KOPT-K1 (cell line): ENCODE data around the gene MCC.

Experiments used
- H3K27ac ChIP-seq: fragments of 200-600 bp; sonication (generic); 2 replicates; pipeline ENCODE4 v1.5.1; 2016; ENCODE audit warnings: antibody characterized with exemption, mild to moderate bottlenecking, low read depth, low read length; ENCODE audit not compliant: poor library complexity, severe bottlenecking
- H3K36me3 ChIP-seq: fragments of 200-600 bp; sonication (generic); 2 replicates; pipeline ENCODE4 v1.5.1; 2017; ENCODE audit warnings: antibody characterized with exemption, mild to moderate bottlenecking, low read length, moderate library complexity; ENCODE audit not compliant: insufficient read depth
- H3K9me3 ChIP-seq: fragments of 200-600 bp; sonication (generic); 2 replicates; pipeline ENCODE4 v1.5.1; 2017; ENCODE audit warnings: antibody characterized with exemption, low read length, mild to moderate bottlenecking; ENCODE audit not compliant: insufficient read depth, poor library complexity, severe bottlenecking

MCC gene

GRCh38 chr5:113508756-113509155, 20.5 kb upstream of the MCC start:
- Histone ChIP-seq H3K9me3 (no peaks in the 10 kb centered on the region), H3K36me3 (no peaks in the 10 kb centered on the region), H3K27ac (no peak overlapping the region)

GRCh38 chr5:113507601-113508000, 19.3 kb upstream of the MCC start:
- Histone ChIP-seq H3K36me3 (no peaks in the 10 kb centered on the region), H3K27ac (no peak overlapping the region), H3K9me3 (no peaks in the 10 kb centered on the region)

GRCh38 chr5:113505181-113505580, 16.9 kb upstream of the MCC start:
- Histone ChIP-seq H3K9me3 (peaks cover 16% of the 10 kb centered on the region), H3K27ac (no peak overlapping the region), H3K36me3 (no peaks in the 10 kb centered on the region)

- Histone ChIP-seq H3K36me3 (no peaks in the 10 kb centered on the region), H3K9me3 (peaks cover 20% of the 10 kb centered on the region), H3K27ac (no peak overlapping the region)
These were observed 14.9 kb upstream of the MCC start for GRCh38 chr5:113503146-113503545.

- H3K36me3 ChIP-seq, result no peaks in the 10 kb centered on the region
- peaks cover 20% of the 10 kb centered on the region for H3K9me3 ChIP-seq
- no peak overlapping the region for H3K27ac ChIP-seq
These were observed 13.8 kb upstream of the MCC start for GRCh38 chr5:113502073-113502472.

GRCh38 chr5:113495422-113495841, 7.2 kb upstream of the MCC start:
- no peaks in the 10 kb centered on the region for H3K36me3 ChIP-seq

GRCh38 chr5:113493446-113493845, 5.2 kb upstream of the MCC start:
- H3K9me3 ChIP-seq, result peaks cover 21% of the 10 kb centered on the region

More at GRCh38 chr5:113495422-113495841, 7.2 kb upstream of the MCC start:
- Histone ChIP-seq H3K27ac (no peak overlapping the region), H3K9me3 (peaks cover 20% of the 10 kb centered on the region)

GRCh38 chr5:113491022-113491421, 2.8 kb upstream of the MCC start:
- Histone ChIP-seq H3K36me3 (no peaks in the 10 kb centered on the region), H3K9me3 (peaks cover 21% of the 10 kb centered on the region), H3K27ac (no peak overlapping the region)

More at GRCh38 chr5:113493446-113493845, 5.2 kb upstream of the MCC start:
- no peak overlapping the region for H3K27ac ChIP-seq
- H3K36me3 ChIP-seq, result no peaks in the 10 kb centered on the region

GRCh38 chr5:113490317-113490716, 2.1 kb upstream of the MCC start:
- peaks cover 21% of the 10 kb centered on the region for H3K9me3 ChIP-seq
- H3K36me3 ChIP-seq, result no peaks in the 10 kb centered on the region
- H3K27ac ChIP-seq, result no peak overlapping the region

GRCh38 chr5:113489299-113489698, 1.0 kb upstream of the MCC start:
- Histone ChIP-seq H3K36me3 (no peaks in the 10 kb centered on the region), H3K27ac (no peak overlapping the region), H3K9me3 (peaks cover 21% of the 10 kb centered on the region)

GRCh38 chr5:113488645-113489184, 462 bp upstream of the MCC start:
- no peaks in the 10 kb centered on the region for H3K36me3 ChIP-seq
- H3K9me3 ChIP-seq, result peaks cover 21% of the 10 kb centered on the region
- no peak overlapping the region for H3K27ac ChIP-seq

GRCh38 chr5:113487416-113487780, 855 bp downstream of the MCC start:
- H3K27ac ChIP-seq, result no peak overlapping the region

GRCh38 chr5:113480243-113480642, 8.0 kb downstream of the MCC start:
- Histone ChIP-seq H3K9me3 (no peaks in the 10 kb centered on the region), H3K36me3 (no peaks in the 10 kb centered on the region), H3K27ac (no peak overlapping the region)

More at GRCh38 chr5:113487416-113487780, 855 bp downstream of the MCC start:
- Histone ChIP-seq H3K9me3 (peaks cover 21% of the 10 kb centered on the region), H3K36me3 (no peaks in the 10 kb centered on the region)

GRCh38 chr5:113478691-113479090, 9.6 kb downstream of the MCC start:
- Histone ChIP-seq H3K9me3 (no peaks in the 10 kb centered on the region), H3K27ac (no peak overlapping the region), H3K36me3 (no peaks in the 10 kb centered on the region)

- H3K36me3 ChIP-seq, result no peaks in the 10 kb centered on the region
- no peak overlapping the region for H3K27ac ChIP-seq
- H3K9me3 ChIP-seq, result peaks cover 9% of the 10 kb centered on the region
These were observed 14.0 kb downstream of the MCC start for GRCh38 chr5:113474100-113474728.

- Histone ChIP-seq H3K9me3 (no peaks in the 10 kb centered on the region), H3K36me3 (no peaks in the 10 kb centered on the region), H3K27ac (no peak overlapping the region)
These were observed 25.2 kb downstream of the MCC start for GRCh38 chr5:113463032-113463431.
